Ramos (cell line): Measurements from ENCODE around the gene DCX.

ENCODE experiments used
- in situ Hi-C: fragments of 300-500 bp; cut with MboI; formaldehyde crosslinking; loops from one replicate; pipeline ENCODE4 v1.14.3; 2022; ENCODE audit warnings: low sequenced_read_pairs; ENCODE audit not compliant: unreplicated experiment

DCX gene

DNA sequence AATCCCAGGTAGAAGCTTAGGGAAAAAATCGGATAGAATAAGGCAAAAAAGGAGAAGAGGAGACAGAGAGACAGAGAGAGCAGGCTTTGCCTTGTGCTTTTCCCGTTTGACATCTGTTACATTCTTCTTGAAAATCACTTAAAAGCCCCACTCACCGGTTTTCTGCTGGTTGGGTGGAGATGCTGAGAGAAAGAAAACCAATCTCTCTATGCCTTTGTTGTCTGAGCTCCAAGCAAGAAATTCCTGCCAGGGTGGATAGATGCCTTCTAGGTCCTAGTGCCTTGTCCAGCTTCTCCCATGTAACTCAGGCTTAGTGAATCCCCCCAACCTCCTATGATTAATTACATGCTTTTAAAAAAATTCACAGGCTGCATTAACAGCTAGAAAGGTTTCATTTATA, at the start of gene DCX:
DCX (minus strand) TSS at position 210 of the 400 bp plus-strand sequence. CDS start 1,794 bp downstream, outside the sequence.
- in situ Hi-C loops = no loop called here

GRCh38 chrX:111460607-111461006, 48.6 kb upstream of the DCX start:
- in situ Hi-C loops = no loop called here

GRCh38 chrX:111447298-111447697, 35.3 kb upstream of the DCX start:
- in situ Hi-C loops = no loop called here

DNA sequence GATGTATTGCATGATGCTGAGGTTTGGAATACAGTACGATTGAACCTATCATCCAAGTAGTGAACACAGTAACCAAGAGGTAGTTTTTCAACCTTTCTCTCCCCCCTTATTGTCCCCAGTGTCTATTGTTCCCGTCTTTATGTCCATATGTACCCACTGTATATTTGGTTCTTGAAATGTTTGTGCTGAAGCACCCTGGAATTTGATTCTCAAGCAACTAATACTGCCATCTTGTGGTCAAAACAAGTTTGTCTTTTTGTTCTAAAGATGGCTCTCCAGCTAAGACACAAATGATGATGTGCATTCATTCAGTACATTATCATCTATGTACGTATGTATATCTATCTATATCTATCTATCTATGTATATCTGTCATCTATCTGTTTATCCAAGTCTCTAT, 33.5 kb upstream of the DCX start:
- in situ Hi-C loops = no loop called here

DNA sequence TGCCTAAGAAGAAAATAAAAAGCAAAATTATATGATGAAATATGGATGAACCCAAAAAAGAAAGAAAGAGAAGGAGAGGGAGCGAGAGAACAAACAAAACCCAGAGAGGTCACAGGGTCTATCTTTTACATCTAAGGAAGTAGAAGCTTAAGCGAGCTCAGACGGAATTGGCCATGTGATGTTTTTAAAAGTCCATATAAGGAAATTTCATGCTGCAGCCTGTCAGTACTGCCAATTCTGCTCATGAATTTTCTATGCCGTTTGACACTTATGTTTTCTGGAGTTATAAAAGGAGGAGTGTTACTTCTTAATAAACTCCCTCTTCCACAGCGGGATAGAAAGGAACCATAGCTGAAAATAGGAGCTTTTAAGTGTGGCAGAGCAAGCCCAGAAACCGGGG, 32.9 kb upstream of the DCX start:
- in situ Hi-C loops = no loop called here

- in situ Hi-C loops = no loop called here
Measured at GRCh38 chrX:111443946-111444345, 32.0 kb upstream of the DCX start.

DNA sequence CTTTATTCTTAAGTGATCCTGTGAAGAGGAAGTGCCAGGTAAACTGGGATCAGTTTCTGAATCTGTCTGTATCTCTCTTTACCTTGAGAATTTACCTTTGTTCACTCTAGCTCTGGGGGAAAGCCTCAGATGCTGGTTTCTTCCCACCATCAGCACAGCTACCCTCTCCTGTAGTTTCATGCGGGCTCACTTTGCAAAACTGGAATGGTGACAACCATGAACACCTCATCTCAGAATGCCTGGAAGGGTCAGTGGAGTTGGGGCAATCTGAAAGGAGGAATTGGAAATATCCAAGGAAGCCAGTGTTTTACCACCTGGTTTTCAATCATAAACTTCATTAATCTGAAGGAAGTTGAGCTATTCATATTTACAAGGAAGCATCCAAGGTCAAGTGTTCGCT, 30.8 kb upstream of the DCX start:
- in situ Hi-C loops = no loop called here

DNA sequence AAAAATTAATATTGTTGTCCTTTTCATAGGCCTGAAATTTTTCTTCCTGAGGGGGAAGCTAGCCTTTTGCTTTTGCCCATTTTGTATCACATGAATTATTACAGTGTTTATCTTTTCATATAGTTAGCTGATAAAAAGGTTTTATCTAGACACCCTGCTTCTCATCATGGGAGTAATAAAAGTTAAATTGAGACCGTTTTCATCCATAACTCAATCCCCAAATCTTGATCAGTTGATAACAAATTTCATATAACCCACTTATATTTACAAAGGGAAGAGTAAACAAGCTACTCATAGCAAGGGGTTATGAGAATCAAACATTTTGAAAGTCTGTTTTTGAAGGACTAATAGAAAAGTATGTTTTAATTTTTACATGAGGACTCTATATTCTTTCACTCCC, 23.5 kb upstream of the DCX start:
- in situ Hi-C loops = no loop called here

GRCh38 chrX:111431001-111431400, 19.0 kb upstream of the DCX start:
- in situ Hi-C loops = no loop called here

- in situ Hi-C loops = no loop called here
Measured at GRCh38 chrX:111411557-111411956, 435 bp downstream of the DCX start.

GRCh38 chrX:111410590-111411078, 1.4 kb downstream of the DCX start:
- in situ Hi-C loops = no loop called here

DNA sequence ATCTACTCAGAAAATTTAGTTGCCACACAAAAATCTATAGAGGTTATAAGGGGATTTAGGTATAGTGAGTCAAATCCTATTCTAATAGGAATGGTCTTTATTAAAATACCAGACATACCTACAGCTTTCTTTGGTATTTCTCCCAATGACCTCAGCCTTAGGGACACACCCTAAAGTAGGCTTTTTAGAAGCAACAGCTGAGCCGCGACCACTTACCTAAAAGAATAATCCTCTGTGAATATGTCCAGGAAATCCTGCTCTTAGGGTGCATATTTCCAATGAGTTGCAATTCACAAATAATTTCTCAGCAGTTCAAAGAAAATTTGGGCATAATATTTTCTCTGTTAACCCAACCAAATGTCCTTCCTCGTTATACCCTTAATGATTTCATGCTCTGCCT, 2.7 kb downstream of the DCX start:
- in situ Hi-C loops = no loop called here

DNA sequence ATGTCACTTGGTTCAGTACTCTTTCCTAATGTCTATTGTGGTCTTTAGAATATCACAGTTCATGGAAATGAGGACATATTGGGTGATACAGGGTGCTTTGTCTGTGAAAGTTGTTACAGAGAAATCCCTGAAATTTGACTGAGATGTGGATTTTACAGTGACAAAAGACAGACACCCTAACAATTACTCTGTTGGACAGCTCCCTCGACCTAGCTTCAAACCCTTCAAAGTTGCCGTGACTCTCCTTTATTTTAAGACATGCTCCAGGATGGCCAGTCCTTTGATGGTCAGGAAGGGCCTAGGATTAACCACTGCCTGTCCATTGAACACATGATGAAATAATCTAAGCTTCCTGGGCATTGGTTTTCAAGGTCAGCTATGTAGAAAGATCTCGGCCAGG, 4.0 kb downstream of the DCX start:
- in situ Hi-C loops = no loop called here

DNA sequence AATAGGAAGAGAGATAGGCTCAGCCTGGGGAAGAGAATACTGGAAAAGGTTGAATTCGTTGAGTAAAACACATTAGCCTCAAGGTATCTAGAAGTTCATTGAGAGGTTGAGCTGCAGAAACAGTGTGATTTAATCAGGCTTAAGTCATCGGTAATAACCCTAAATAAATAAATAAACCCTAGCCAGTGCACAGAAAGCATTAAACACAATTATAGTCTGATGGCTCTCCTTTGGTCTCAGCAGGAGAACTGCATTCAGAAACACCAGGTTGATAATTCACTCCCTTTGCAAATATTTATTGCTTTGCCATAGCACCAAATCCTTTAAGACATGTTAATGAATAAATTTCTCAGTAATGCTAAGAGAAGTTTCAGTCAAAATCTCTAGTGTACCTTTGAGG, 9.6 kb downstream of the DCX start:
- in situ Hi-C loops = no loop called here

GRCh38 chrX:111395149-111395548, 16.8 kb downstream of the DCX start:
- in situ Hi-C loops = no loop called here

- in situ Hi-C loops = no loop called here
Measured at GRCh38 chrX:111394569-111394968, 17.4 kb downstream of the DCX start.

- in situ Hi-C loops = no loop called here
Measured at GRCh38 chrX:111387470-111388070, 24.4 kb downstream of the DCX start.

DNA sequence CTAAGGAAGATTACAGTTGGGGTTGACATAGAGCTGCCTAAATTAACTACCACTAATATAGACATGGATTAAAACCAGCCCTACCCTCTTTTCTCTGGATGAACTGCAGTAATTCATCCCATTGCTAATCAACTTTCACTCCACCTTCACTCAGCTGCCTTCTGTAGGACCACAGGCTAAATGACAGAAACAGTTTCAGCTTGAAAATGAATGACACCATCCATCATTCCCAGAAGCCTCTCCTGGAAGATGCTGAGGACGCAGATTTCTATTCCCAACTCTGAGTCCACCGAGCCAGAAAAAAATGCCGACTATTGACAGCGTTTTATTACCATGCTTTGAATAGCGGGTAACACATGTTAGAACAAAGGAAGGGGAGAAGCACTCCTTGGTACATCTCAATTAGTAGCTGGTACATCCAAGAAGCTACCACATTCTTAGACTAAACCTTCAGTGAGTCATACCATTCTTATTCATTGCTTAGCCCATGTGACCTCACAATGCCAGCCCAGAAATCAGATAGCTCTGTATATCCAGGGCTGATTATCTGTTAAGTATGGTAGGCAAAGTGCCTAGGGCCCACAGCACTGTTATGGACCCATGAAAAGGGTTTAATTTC, 25.3 kb downstream of the DCX start:
- in situ Hi-C loops = no loop called here

DNA sequence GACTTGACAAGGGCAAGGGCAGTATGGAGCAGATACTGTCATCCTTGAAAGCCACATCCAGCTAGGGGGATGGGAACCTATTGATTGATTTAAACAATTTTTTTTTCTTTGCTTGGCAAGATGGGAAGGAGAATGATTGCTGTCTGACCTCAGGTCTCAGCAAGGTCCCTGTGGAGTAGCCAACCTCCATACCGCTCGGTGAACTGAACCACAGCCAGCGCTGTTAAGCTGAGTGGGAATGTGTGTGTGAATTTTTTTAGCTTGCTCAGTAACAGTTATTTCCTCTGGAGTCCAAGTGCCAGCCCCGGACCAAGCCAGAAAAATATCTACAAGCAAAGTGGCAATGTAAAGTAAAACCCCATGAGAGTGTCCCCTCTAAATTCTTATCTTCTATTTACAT, 25.9 kb downstream of the DCX start:
- in situ Hi-C loops = no loop called here

DNA sequence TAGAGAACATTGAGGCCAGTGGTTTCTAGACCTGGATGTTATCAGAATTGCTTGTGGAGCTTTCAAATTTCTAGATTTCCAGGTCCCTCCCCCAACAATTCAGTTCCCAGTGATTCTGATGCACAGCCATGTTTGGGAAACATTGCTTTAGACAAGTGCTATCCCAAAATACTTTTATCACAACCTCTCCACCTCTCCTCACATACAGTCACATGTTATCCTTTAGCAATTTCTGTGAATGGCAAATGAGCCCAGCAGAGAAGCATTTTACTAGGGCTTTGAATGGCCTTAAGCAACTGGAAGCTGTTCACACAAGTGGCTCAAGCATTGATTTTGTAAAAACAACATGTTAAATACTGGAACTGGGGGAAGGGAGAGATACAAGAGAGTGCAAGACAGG, 29.7 kb downstream of the DCX start:
- in situ Hi-C loops = no loop called here

- in situ Hi-C loops = no loop called here
Measured at GRCh38 chrX:111376897-111377578, 35.0 kb downstream of the DCX start.

DNA sequence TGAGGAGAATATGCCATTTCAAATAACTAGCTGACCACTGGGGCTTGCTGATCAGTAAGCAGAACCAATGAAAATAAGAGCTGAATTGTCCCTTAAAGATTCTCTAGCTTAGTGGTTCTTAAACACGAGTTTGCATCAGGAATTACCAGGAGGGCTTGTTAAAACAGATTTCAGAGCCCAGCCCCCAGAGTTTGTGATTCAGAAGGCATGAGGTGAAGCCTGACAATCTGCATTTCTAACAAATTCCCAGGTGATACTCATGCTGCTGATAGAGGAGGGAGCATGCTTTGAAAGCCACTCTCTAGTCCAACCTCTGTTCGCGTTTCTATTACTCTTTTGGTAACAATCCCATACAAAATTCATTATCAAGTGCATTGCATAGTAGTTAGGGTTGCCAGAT, 35.5 kb downstream of the DCX start:
- in situ Hi-C loops = no loop called here
